ENCODE measurements around the gene PKP3.

DNA sequence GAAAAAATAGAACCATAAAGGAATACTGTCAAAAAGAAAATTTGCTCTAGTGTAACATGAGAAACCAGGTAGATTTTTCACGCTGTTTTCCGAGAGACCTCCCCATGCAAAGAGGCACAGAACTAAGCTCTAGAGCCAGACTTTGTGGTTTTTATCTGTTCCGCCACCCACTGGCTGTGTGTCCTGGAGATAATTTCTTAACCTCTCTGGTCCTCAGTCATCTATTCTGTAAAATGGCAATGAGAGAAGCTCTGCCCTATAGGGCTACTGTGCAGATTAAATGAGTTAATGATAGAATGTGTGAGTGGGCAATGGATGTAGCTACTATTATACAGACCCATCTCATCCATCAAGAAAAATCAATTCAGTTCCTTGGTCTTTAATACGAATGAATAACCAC is 30.2 kb downstream of the PKP3 start:
- no peak for TF ChIP-seq CTCF (IDR thresholded peaks at IDR 0.05)
- no peak for TF ChIP-seq POLR2A (IDR thresholded peaks at IDR 0.05)

Data from lower leg skin (tissue), 3 donors.